Tibial nerve (tissue), 4 donors: ENCODE results near the gene GNS.

ENCODE experiments used
- EP300 ChIP-seq, 2 donors: sonication (generic); formaldehyde crosslinking; IDR thresholded peaks; one replicate each; pipeline ENCODE4 v1.6.1; 2017; ENCODE audit warnings: antibody characterized with exemption in 2 of 2, mild to moderate bottlenecking in 1 of 2
- TF ChIP-seq, protein P1 (sequence below), 5 experiments: fragments of 200-600 bp in 3 of 5; fragments of 450-650 bp in 2 of 5; sonication (generic) in 3 of 5; IDR thresholded peaks; one replicate each; pipeline ENCODE4 v1.5.1; 2016 to 2019; ENCODE audit warnings: antibody characterized with exemption in 5 of 5, mild to moderate bottlenecking in 3 of 5, moderate library complexity in 2 of 5

DNA sequence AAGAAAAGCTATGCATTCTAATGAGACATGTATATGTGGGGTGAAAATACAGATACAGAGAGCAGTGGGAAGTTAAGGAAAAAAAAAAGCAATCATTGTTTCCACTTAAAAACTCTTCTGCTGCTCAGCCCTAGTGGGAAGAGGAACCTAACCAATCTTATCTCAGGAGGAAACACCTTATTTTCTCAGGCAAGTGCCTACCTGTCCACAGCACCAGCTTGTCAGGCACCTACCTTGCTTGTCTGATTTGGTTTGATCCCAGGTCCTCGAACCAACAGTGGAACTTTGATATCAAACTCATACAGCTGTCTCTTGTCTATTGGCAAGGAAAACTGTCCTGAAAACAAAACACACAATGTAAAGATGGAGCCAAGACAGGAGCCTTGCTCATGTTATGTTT lies 22.4 kb downstream of the GNS start:
- no peak for TF ChIP-seq EP300 (IDR thresholded peaks at IDR 0.05)
- TF ChIP-seq, protein P1, sequence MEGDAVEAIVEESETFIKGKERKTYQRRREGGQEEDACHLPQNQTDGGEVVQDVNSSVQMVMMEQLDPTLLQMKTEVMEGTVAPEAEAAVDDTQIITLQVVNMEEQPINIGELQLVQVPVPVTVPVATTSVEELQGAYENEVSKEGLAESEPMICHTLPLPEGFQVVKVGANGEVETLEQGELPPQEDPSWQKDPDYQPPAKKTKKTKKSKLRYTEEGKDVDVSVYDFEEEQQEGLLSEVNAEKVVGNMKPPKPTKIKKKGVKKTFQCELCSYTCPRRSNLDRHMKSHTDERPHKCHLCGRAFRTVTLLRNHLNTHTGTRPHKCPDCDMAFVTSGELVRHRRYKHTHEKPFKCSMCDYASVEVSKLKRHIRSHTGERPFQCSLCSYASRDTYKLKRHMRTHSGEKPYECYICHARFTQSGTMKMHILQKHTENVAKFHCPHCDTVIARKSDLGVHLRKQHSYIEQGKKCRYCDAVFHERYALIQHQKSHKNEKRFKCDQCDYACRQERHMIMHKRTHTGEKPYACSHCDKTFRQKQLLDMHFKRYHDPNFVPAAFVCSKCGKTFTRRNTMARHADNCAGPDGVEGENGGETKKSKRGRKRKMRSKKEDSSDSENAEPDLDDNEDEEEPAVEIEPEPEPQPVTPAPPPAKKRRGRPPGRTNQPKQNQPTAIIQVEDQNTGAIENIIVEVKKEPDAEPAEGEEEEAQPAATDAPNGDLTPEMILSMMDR (IDR thresholded peaks at IDR 0.05): no peak
